Measurements from ENCODE around the gene MMP8. TPM values are rescaled to one million over a fixed set of nuclear protein-coding genes. Genes with fewer than 3 reads are reported as not detected.

MMP8 gene
- total RNA-seq, 1 donor from 2014 or later = not detected

DNA sequence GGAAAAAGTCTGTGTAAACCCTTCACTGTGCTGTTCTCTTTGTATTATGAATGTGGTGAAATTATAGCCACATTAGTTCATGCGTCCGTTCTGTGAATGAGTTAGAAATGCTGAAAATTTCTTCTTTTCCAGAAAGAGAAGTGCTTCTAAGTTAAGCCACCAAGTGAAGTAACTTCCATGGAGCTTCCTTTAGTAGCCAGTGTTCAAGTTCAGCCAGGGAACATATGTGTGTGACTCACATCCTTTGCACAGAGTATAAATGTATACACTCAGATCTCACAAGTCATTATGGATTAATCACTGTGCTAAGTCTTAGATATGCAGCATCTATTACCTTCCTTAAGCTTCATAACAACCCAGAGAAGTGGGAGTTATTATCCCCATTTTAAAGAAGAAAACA lies 3.1 kb upstream of the MMP8 start:
- intact Hi-C loops (cut with micrococcal nuclease) = no loop called here

GRCh38 chr11:102722821-102723220 lies 1.9 kb downstream of the MMP8 start:
- intact Hi-C loops (cut with micrococcal nuclease) = no loop called here

DNA sequence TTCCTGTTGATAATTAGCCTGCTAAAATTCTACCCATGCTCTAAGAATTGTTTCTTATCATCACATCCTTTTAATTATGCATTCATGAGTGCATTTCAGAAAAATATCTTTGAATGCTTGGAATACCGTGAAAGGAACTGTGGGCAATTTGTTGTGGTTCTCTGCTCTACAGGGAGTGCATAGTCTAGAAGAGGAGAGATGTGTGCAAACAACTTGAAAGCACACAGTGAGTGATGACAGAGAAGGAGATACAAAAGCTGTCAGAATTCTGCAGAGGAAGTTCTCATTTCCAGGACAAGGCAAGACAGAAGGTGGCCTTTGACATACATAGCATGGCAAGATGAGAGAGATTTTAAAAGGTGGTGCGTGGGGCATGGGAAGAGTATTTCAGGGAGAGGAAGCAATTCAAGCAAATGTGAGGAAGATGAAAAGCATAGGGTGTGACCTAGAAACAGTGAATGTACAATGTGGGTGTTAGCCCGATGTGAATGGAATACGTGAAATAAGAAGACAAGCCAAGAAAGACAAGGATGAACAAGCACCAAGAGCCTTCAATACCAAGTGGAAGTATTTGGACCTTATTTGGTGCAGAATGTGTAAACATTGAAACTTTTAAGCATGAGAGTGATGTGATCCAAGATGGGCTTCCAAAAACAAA lies 5.0 kb downstream of the MMP8 start:
- intact Hi-C loops (cut with micrococcal nuclease) = no loop called here

- intact Hi-C loops (cut with micrococcal nuclease) = no loop called here
Measured at GRCh38 chr11:102717280-102717679, 7.5 kb downstream of the MMP8 start.

DNA sequence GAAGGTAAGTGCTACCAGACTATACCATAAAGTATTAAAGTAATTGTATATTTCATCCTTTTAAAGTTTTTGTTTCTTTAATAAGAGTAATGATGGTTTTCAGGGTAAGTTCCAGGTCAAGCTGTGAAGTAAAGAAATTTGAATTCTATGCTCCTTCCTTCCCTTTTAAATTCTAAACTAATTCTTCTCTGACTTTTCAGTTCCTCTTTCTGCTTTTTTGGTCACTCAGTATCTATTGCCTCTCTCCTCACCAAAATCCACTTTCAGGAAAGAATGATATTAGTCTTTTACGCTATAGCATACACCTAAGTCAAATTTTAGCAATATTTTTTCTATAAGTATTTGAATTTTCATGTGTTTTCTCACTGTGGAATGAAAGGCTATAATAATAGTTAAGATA lies 8.2 kb downstream of the MMP8 start:
- intact Hi-C loops (cut with micrococcal nuclease) = no loop called here

DNA sequence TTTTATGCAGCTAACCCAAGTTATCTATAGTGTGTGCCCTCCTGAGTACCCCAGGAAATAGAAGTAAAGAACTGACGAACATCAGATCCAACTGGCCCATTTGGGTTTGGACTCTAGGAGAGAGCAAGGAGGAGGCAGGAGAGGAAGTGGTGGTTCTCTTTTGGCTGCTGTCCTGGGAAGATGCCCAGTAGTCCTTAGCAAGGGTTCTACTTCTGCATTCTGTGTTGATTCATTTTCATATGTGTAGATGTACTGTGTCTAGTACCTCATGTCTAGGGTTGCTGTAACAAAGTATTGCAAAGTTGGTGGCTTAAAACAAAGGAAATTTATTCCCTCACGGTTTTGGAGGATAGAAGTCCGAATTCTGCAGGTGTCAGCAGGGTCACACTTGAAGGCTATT lies 12.6 kb downstream of the MMP8 start:
- intact Hi-C loops (cut with micrococcal nuclease) = no loop called here

GRCh38 chr11:102709201-102709945 lies 15.4 kb downstream of the MMP8 start:
- intact Hi-C loops (cut with micrococcal nuclease) = no loop called here

GRCh38 chr11:102708654-102709053 lies 16.1 kb downstream of the MMP8 start:
- intact Hi-C loops (cut with micrococcal nuclease) = no loop called here

- intact Hi-C loops (cut with micrococcal nuclease) = no loop called here
Measured at GRCh38 chr11:102705626-102706025, 19.1 kb downstream of the MMP8 start, which contains the start of gene MMP27. MMP27 (minus strand) TSS chr11:102705769; CDS start chr11:102705714, 55 bp downstream.

GRCh38 chr11:102704841-102705240 lies 19.9 kb downstream of the MMP8 start:
- intact Hi-C loops (cut with micrococcal nuclease) = no loop called here

- intact Hi-C loops (cut with micrococcal nuclease) = no loop called here
Measured at GRCh38 chr11:102703826-102704493, 20.8 kb downstream of the MMP8 start.

DNA sequence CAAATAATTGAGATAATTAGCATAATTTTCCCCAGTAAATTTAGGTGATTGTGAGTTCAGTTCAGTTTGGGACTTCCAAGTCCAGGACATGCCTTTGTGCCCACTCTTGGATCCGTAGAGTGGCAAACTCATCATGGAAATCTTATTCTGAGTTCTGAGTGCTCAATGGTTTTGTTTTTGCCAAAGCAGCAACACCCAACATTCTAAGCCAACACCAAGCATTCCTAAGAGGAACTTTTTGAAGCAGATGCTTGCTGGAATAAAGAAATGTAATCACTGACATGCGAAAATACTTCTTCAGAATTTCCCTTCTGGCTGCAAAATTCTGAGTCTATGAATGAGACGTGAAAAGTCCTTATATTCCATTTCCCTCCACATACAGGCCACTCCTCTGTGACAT lies 29.6 kb downstream of the MMP8 start:
- intact Hi-C loops (cut with micrococcal nuclease) = no loop called here

DNA sequence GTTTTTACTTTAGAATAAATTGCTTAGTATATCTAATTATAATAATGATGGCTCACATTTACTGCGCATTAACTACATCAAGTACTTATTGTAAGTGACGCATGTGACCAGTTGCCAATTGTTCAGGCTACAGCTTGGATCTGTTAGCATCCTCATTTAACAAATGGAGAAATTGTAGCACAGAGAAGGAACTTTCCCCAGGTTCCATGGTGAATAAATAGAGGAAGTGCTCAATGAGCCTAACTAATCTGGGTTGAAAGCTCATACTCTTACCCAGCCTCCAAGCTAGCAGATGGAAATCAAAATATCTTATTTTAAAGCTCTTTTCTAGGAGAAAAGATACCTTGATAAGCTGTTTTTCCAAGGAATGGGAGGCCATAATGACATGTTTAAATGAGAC lies 39.0 kb downstream of the MMP8 start:
- intact Hi-C loops (cut with micrococcal nuclease) = no loop called here

DNA sequence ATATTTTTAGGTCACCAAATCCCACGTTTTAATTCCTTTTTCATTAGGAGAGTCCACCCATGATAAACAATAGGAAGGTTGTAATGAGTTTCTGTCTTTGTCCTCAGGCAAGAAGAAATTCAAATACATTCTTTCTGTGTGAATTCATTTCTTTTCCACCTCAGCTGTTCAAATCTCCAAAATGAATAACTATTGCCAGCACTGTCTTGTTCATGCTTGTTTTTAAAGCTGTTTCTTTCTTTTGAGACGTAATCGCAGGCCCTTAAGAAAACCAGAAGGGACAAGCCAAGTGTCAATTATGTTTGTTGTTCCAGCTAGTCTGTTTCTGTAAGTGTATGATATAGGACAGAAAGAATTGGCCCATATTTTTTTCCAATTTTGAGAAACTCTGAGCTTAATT lies 39.4 kb downstream of the MMP8 start:
- intact Hi-C loops (cut with micrococcal nuclease) = no loop called here

DNA sequence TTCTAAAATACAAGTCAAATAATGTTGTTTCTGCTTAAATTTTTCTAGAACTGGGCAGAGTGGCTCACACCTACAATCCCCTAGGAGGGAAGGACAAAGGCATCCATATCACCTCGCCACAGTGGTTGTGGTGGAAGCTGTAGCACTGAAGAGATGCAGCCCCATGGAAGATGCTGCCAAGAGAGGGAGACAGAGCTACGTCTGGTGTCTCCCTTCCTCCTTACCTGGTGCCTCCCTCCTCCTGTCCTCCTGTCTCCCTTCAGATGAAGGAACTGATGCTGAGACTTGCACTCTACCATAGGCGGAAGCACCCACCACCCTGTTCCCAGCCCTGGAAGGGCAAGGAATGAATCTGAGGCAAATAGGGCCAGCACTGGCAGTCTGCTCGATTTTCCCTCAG lies 41.5 kb downstream of the MMP8 start:
- intact Hi-C loops (cut with micrococcal nuclease) = no loop called here

DNA sequence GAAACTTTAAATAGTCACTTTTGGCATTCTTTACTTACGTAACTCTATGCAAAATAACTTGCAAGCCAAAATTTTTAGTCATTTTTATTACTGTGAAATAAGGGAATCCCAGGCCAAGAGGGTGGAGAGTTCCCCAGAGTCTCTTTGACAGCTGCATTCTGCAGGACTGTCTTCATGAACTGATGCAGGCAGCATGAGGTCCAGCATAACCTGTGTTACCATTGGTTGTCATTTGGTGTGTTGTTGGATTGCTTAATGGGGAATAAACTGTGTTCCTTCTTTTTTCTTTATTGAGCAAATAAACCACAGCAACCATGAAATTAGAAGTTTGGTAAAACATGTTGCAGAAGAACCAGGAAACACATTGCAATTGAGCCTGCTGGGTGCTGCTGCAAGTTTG lies 43.8 kb downstream of the MMP8 start:
- intact Hi-C loops (cut with micrococcal nuclease) = no loop called here

- intact Hi-C loops (cut with micrococcal nuclease) = no loop called here
Measured at GRCh38 chr11:102678022-102678421, 46.7 kb downstream of the MMP8 start.

- intact Hi-C loops (cut with micrococcal nuclease) = no loop called here
Measured at GRCh38 chr11:102676084-102676483, 48.7 kb downstream of the MMP8 start.

- intact Hi-C loops (cut with micrococcal nuclease) = no loop called here
Measured at GRCh38 chr11:102669664-102670063, 55.1 kb downstream of the MMP8 start.

- intact Hi-C loops (cut with micrococcal nuclease) = loop anchor here (1.0 to 2.0 kb wide), 3 partner anchors 172 to 378 kb away; no protein-coding TSS in a partner anchor
Measured at GRCh38 chr11:102666331-102666957, 58.3 kb downstream of the MMP8 start.

DNA sequence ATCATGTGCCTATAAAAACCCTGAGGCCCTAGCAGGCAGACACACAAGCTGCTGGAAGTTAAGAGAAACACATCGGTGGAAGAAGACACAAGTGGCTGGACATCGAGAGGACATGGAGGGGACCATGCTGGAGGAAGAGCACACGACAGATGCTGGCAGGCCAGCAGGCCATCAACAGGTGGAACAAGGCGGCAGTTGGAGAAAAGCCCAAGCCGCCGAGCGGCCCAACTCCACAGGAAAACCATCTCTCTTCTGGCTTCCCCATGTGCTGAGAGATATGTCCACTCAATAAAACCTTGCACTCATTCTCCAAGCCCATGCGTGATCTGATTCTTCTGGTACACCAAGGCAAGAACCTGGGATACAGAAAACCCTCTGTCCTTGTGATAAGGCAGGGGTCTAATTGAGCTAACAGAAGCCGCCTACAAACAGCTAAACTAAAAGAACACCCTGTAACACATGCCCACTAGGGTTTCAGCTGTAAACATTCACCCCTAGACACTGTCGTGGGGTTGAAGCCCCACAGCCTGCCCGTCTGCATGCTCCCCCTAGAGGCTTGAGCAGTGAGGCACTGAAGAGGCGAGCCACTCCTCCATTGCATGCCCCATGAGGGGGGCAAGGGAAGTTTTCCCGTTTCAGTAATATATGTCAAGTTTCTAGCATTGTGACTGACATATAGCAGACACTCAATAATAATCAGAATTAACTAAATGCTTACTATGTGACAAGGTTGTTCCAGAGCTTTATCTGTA lies 60.6 kb downstream of the MMP8 start:
- intact Hi-C loops (cut with micrococcal nuclease) = no loop called here

Measured in T-helper 2 cell treated with Interferon-gamma antibody and Interleukin-4, amounts not matched to agents 100 ng/mL and 5 ng/mL, for 36 hours (primary cell).